Measurements from ENCODE around the gene KRT81. TPM values are rescaled to one million over a fixed set of nuclear protein-coding genes. Genes with fewer than 3 reads are reported as not detected.

The KRT81 gene
- total RNA-seq, 1 experiment from 2014 or later: 0.70 TPM

GRCh38 chr12:52307836-52308805 is 16.8 kb upstream of the KRT81 start (continued):
- peak; percentile 51; the same call in 1 of the 2 replicates for TF ChIP-seq HMGXB4 (CRISPR knock-in tag; IDR thresholded peaks at IDR 0.05)
- TF ChIP-seq CREB1 (CRISPR knock-in tag; IDR thresholded peaks at IDR 0.05): no peak
- TF ChIP-seq SP1 (CRISPR knock-in tag; conservative IDR thresholded peaks at IDR 0.05): 0 out of 2 replicates have a peak, but pooled peaks have one; percentile 32
- no peak for TF ChIP-seq MXD4 (CRISPR knock-in tag; IDR thresholded peaks at IDR 0.05; ENCODE audit: borderline replicate concordance)
- TF ChIP-seq ZNF232 (CRISPR knock-in tag; IDR thresholded peaks at IDR 0.05): no peak
- TF ChIP-seq E2F5 (CRISPR knock-in tag; IDR thresholded peaks at IDR 0.05): 0 out of 2 replicates have a peak, but pooled peaks have one; percentile 53
- no peak for TF ChIP-seq JUN (CRISPR knock-in tag; IDR thresholded peaks at IDR 0.05)
- no peak for TF ChIP-seq IRF2 (CRISPR knock-in tag; IDR thresholded peaks at IDR 0.05; ENCODE audit: borderline replicate concordance, low read depth)
- no peak for TF ChIP-seq SMAD3 (CRISPR knock-in tag; IDR thresholded peaks at IDR 0.05; ENCODE audit: borderline replicate concordance)
- no peak for TF ChIP-seq JAZF1 (CRISPR knock-in tag; IDR thresholded peaks at IDR 0.05)
- TF ChIP-seq ZNF423 (CRISPR knock-in tag; IDR thresholded peaks at IDR 0.05): peak; percentile 65; the same call in 1 of the 2 replicates
- 0 out of 2 replicates have a peak, but pooled peaks have one; percentile 43 for TF ChIP-seq FOXP1 (CRISPR knock-in tag; IDR thresholded peaks at IDR 0.05; ENCODE audit: borderline replicate concordance)
- peak; percentile 44; the same call in 1 of the 2 replicates for TF ChIP-seq MAX (CRISPR knock-in tag; IDR thresholded peaks at IDR 0.05)
- no peak for TF ChIP-seq AR (CRISPR knock-in tag; IDR thresholded peaks at IDR 0.05)
- 0 out of 2 replicates have a peak, but pooled peaks have one; percentile 35 for TF ChIP-seq FOXK1 (CRISPR knock-in tag; IDR thresholded peaks at IDR 0.05)
- TF ChIP-seq ZNF416 (CRISPR knock-in tag; IDR thresholded peaks at IDR 0.05): no peak

GRCh38 chr12:52306731-52307130 is 15.4 kb upstream of the KRT81 start:
- no peaks in the 10 kb centered on the region for H3K9me3 Mint-ChIP-seq
- H3K36me3 Mint-ChIP-seq: no peaks in the 10 kb centered on the region
- ATAC-seq (no peak), DNase-seq (ENCODE audit: low spot score) (no peak)
- TF ChIP-seq SMAD4 (CRISPR knock-in tag; IDR thresholded peaks at IDR 0.05) (no peak), TP53 (CRISPR knock-in tag; IDR thresholded peaks at IDR 0.05) (no peak), AFF4 (CRISPR knock-in tag; IDR thresholded peaks at IDR 0.05; ENCODE audit: borderline replicate concordance) (no peak), NR3C1 (CRISPR knock-in tag; conservative IDR thresholded peaks at IDR 0.05; ENCODE audit: low read depth) (no peak), ZBTB21 (CRISPR knock-in tag; IDR thresholded peaks at IDR 0.05; ENCODE audit: borderline replicate concordance) (no peak), MXD4 (CRISPR knock-in tag; IDR thresholded peaks at IDR 0.05; ENCODE audit: borderline replicate concordance) (no peak), ZNF416 (CRISPR knock-in tag; IDR thresholded peaks at IDR 0.05) (no peak)
- peaks cover 17% of the 10 kb centered on the region for H3K4me1 Mint-ChIP-seq
- ChIA-PET CTCF (interaction anchor here (0.6 to 7.8 kb wide), 17 partner anchors 9 to 573 kb away, joined by 3 to 76 read pairs (median 5); partner anchors contain the start of gene KRT83), POLR2A (no interaction called here)
- no peak overlapping the region for H3K27ac Mint-ChIP-seq
- H3K27me3 Mint-ChIP-seq (ENCODE audit: low read depth): peaks cover 53% of the 10 kb centered on the region
- no peak overlapping the region for H3K4me3 Mint-ChIP-seq

All from WTC11 (cell line).